NCI-H1048 (cell line): ENCODE measurements around the gene WDR31.

Experiments used
- DNase-seq: peaks from one replicate; lab custom pipeline; 2025; lab: John Stamatoyannopoulos, UW

The WDR31 gene

DNA sequence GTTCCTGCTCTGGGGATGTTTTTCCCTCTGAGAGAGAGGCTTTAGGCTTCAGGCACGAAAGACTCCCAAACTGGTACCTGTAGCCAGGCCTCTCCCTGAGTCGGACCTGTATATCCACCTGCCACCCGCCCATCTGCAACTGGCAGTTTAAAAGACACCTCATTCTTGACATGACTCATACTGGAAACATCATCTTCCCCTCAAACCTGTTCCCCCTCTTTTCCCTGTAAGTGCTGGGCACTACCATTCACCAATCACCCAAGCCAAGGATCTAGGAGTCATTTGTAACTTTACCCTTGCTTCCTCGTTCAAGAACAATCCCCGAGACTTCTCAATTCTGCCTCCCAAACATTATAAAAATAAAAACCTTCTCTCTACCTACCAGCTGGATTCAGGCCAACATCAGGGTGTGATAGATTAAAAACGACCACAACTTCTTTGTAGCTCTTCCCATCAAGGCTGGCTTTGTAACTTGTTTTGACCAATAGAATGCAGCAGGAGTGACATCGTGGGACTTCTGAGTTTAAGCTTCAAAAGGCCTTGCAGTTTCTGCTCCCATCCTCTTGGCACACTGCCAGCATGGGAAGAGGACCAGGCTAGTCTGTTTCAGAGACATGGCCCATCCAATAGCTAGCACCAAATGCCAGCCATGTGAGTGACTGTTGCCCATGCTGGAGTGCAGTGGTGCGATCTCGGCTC, 1.8 kb upstream of the WDR31 start:
- no peak for DNase-seq

GRCh38 chr9:113337714-113338113, 2.4 kb downstream of the WDR31 start:
- no peak for DNase-seq

- DNase-seq = no peak
These were observed 8.3 kb downstream of the WDR31 start for GRCh38 chr9:113331780-113332179.

DNA sequence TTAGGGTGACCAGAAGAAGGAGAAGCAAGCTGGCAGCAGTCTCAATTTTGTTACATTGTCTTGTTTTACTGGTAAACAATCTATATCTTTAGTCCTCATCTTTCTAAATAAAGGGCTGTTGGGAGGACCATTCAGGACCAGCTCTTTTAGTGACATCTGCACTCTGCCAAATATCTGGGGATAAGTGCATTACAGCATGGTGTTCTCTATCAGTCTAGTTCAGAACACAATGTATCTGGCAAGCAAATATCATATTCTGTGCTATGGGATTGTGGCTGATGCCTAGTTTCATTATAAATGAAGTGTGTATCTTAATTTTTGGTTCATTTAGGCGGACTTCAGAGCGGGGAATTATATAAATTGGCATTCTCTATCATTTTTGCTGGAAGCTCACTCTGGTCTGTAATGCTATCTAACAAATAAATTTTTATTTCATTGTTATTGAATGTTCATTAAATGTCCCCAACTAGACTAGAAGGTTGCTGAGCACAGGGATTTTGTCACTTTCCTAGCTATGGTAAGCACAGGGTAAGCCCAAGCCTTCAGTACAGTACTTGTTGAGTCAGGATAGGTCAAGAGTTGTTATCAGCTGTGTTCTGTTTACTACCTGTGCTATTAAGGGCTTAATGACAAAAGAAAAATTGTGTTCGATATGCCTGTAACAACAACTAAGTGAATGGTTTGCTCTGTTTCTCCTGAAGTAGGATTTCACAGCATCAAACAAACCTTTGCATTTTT, 11.9 kb downstream of the WDR31 start:
- no peak for DNase-seq

DNA sequence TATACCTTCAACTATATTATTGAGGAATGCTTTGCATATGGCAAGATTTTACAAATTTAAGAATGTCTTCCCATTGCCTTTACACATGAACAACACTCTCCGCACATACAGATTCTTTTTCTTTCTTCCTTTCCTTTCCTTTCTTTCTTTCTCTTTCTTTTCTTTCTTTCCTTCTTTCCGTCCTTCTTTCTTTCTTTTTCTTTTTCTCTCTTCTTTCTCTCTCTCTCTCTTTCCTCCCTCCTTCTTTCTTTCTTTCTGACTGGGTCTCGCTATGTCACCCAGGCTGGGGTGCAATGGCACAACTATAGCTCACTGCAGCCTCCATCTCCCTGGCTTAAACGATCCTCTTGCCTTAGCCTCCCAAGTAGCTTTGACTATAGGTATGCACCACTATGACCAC, 13.8 kb downstream of the WDR31 start:
- DNase-seq = no peak

DNA sequence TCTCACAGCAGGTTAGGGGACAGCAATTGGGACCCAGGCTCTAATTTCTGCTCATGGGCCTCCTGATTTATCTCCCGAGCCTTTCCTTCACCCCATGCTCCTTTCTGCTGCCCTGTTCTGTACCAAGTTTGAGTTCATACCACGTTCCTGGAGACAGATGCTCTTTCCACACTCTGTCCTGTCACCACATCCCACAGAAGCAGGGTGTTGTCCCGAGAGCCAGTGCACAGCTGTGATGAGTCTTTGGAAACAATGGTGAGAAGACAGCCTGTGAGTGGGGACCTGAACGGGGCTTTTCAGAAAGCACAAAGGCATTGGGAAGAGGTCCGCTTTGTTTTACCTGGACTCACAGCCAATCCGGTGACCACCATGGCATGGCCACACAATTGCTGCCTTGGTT, 17.4 kb downstream of the WDR31 start:
- DNase-seq = no peak

DNA sequence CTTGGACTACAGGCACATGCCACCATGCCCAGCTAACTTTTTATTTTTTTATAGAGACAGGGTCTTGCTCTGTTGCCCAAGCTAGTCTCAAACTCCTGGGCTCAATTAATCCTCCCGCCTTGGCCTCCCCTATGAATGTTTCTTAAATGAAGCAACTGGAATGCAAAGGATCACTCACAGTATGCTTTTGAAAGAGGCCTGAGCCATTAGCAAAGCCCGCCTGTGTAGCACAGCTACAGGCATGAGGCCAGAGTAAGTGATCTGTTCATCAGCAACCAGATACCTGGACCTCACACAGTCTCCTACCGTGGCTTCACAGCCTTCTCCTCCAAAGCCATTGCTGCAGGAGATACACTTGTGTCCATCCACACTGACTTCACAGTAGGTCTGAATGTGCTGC, 20.0 kb downstream of the WDR31 start:
- DNase-seq = no peak

GRCh38 chr9:113319054-113319453, 21.0 kb downstream of the WDR31 start:
- no peak for DNase-seq

- DNase-seq = no peak
These were observed 22.3 kb downstream of the WDR31 start for GRCh38 chr9:113317777-113318176.

- no peak for DNase-seq
These were observed 24.0 kb downstream of the WDR31 start for GRCh38 chr9:113316030-113316429.

- DNase-seq = no peak
These were observed 24.8 kb downstream of the WDR31 start for GRCh38 chr9:113315231-113315630.

- no peak for DNase-seq
These were observed 26.8 kb downstream of the WDR31 start for GRCh38 chr9:113313261-113313660.

GRCh38 chr9:113311961-113312360, 28.1 kb downstream of the WDR31 start:
- no peak for DNase-seq

GRCh38 chr9:113310538-113310937, 29.5 kb downstream of the WDR31 start:
- DNase-seq = no peak

DNA sequence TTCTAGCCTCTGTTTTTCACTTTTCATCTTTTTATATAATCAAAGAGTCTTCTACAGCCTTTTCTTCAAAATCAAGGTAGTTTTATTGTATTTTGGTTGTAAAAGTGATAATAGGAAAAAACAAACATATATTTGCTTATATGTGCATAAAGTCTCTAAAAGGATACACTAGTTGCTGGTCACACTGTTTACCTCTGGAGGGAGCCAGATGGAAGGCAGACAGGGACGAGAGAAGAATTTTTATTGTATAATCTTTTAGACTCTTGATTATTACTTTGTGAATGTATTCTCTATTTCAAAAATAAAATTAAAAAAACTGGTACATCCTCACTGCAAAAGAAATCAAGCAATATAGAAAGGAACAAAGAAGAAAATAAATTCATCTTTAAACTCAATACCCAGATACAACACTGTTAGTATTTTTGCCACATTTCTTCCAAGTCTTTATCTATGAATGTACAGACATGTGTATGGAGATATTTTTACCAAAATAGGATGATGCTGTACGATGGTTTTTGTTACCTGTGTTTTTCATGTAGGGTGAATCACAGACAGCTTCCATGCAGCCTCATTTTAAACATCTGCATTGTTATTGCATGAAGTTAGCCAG, 30.8 kb downstream of the WDR31 start:
- DNase-seq = no peak

DNA sequence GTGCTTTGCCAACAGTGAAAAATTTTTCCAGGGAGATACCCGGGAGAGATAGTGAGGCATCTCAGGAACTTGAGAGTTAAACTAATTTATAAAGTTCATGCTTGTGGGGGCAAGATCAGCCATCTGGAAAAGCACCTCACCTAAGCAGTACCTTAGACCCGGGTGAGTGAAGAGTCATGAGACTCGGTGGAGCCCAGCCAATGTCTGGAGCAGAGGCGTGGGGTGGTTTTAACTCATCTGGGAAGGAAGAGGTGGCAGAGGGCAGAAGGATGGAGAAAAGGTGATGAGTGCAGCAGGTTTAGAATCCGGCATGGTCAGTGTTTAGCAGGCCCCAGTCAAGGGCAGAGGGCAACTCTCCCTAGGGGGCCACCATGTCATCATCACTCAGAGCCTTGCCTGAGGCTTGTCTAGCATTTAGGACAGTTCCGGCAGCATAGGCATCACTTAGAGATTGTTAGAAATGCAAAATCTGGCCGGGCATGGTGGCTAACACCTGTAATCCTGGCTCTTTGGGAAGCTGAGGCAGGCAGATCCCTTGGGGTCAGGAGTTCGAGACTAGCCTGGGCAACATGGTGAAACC, 32.6 kb downstream of the WDR31 start:
- DNase-seq = no peak

GRCh38 chr9:113306566-113306965, 33.5 kb downstream of the WDR31 start:
- DNase-seq = no peak

DNA sequence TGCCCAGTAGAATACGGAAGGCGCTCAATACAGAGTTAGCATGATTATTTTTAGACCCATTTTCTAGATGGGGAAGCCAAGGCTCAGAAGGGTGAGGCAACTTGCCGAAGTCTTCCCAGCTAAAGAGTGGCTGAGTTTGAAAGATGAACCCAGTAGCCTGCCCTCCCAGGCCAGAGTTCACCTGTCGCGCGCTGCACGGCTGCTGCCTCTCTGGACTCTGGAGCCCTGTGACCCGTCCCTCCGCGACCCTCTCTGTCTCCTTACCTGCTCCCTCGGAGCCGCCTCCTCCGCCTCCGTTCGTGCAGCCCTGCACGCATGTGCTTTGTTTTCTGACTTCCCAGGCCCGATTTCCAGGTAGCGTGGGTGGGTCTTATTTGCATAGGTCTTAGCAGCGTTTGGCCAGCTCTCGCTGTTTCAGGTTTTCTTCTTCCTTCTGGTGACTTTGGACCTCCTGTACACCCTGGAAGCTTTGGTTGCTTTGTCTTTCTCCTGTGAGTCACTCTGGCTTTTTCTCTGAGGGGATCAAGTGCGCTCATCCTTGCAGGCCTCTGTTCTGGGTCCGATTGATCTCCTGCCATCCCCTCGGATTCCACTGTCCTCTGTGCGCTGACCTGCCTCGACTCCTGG, 37.2 kb downstream of the WDR31 start, which contains the start of gene RNF183:
Gene RNF183 (minus strand): TSS at position 585 of the 627 bp plus-strand sequence. CDS start 5,192 bp downstream, outside the sequence.
- no peak for DNase-seq

DNA sequence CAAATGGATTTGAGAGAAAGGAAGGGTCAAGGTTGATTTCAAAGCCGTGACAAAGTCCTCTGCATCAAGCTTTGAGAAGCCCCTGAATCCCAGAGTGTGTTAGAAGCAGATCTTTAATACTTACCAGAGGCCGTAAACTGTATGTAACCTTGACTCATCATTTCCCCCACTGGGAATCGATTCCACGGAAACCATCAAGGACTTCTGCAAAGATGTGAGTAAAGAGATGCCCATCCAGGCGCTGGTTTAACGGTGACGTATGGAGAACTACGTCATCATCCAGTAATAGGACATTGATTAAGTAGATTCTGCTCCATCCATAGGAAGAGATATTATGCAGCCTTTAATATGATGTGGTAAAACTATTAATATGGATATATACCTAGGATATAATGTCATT, 38.5 kb downstream of the WDR31 start:
- DNase-seq = no peak

DNA sequence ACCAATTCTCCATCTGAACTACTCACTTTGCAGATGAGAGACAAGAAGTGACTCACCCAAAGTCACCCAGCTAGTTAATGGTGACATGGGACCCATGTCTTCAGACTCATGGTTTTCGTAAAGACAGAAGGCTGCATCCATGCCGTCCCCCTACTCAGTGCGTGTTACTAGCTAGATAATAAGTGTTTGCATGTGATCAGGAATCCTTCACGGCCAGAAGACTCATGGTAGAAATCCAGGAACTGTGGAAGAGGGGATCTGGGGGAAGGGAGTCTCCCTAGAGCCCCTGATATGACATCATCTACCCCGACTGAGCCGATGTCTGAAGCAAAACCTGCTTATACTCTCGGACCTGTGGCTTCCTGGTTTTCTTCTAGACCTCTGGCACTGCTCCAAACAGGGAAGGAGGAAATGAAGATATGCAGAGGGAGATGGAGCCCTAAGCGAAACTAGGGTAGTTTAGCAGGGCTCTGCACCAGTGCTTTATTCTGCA, 40.2 kb downstream of the WDR31 start:
- no peak for DNase-seq

DNA sequence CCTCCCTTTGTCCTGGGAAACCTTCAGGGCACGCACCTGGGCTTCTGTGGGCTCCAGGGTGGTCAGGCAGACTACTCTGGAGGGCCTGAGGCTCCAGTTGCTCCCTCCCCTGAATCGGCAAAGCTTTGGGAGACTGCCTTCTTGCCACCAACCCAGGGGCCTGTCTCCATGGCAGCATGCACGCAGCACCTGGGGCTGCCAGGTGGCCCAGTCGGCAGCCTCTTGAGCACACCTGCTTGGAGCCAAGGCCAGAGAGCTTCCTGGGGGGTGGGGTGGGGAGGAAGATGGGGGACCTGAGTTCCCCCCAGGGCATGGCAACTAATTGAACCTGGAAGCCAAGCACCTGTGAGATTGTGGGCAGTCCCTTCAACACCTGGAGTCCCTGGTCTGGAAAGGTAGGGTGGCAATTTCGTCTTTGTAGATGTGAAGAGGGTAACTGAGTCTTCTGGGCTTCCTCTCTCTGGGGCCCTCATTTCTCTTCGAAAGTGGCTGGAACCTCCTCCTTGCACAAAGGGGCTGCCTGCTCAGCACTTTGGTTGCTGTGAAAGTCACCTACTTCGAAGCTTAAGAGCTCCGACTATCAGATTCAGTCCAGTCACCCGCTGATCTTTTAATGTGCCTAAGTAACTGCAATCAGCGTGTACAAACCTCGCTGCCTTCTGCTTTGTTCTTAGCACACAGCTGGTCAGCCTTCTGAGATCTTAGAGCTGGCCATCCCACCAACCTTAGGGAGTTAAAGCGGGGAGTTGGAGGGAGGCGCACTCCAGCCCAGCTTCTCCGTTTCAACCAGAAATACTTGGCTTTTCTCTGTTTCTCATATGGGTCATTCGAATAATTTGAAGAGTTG, 40.9 kb downstream of the WDR31 start:
- no peak for DNase-seq
